Endodermal cell (in vitro differentiated cells): ENCODE results near the gene SMIM41. TPM values are rescaled to one million over a fixed set of nuclear protein-coding genes. Genes with fewer than 3 reads are reported as not detected.
A peak's percentile ranks its signal among the peaks of the same experiment; 100 is the strongest.

Experiments
- DNase-seq: peaks from one replicate; pipeline ENCODE4 v3.0.0-alpha.2; 2017
- H3K27ac ChIP-seq: 2 replicates; pipeline ENCODE4 v1.5.1; 2013; ENCODE audit warnings: mild to moderate bottlenecking, low read depth, low read length, moderate library complexity
- H3K27me3 ChIP-seq: 2 replicates; pipeline ENCODE4 v1.6.1; 2013; ENCODE audit warnings: mild to moderate bottlenecking, low read length, moderate library complexity; ENCODE audit not compliant: insufficient read depth, control insufficient read depth, poor library complexity, severe bottlenecking
- H3K36me3 ChIP-seq: 2 replicates; pipeline ENCODE4 v1.7.0; 2013; ENCODE audit warnings: mild to moderate bottlenecking, low read length, moderate library complexity; ENCODE audit not compliant: control insufficient read depth, insufficient read depth
- H3K4me1 ChIP-seq: one replicate; pipeline ENCODE4 v1.7.0; 2013; ENCODE audit warnings: low read length; ENCODE audit not compliant: control insufficient read depth, insufficient read depth
- H3K4me3 ChIP-seq: 2 replicates; pipeline ENCODE4 v1.5.1; 2013; ENCODE audit warnings: mild to moderate bottlenecking, low read length, moderate library complexity
- H3K9ac ChIP-seq: 2 replicates; pipeline ENCODE4 v1.6.1; 2013; ENCODE audit warnings: mild to moderate bottlenecking, low read length, moderate library complexity; ENCODE audit not compliant: poor library complexity, severe bottlenecking; ENCODE audit errors: extremely low read depth
- H3K9me3 ChIP-seq: 2 replicates; pipeline ENCODE4 v1.6.1; 2013; ENCODE audit warnings: mild to moderate bottlenecking, low read length, moderate library complexity; ENCODE audit not compliant: control insufficient read depth
- H3K27ac Mint-ChIP-seq: 2 replicates; pipeline ENCODE4 v1.8.0; 2020; ENCODE audit warnings: mixed read lengths
- H3K27me3 Mint-ChIP-seq: 2 replicates; pipeline ENCODE4 v1.8.0; 2021; ENCODE audit warnings: mild to moderate bottlenecking, mixed read lengths; ENCODE audit not compliant: insufficient read depth
- H3K36me3 Mint-ChIP-seq: 2 replicates; pipeline ENCODE4 v1.8.0; 2020; ENCODE audit warnings: low read depth, mixed read lengths
- H3K4me1 Mint-ChIP-seq: 2 replicates; pipeline ENCODE4 v1.8.0; 2020; ENCODE audit warnings: mixed read lengths
- H3K4me3 Mint-ChIP-seq: 2 replicates; pipeline ENCODE4 v1.8.0; 2020; ENCODE audit warnings: mild to moderate bottlenecking, moderate library complexity, mixed read lengths
- H3K9me3 Mint-ChIP-seq: 2 replicates; pipeline ENCODE4 v1.8.0; 2020; ENCODE audit warnings: mild to moderate bottlenecking, mixed read lengths
- CTCF ChIP-seq: fragments of 200-600 bp; sonication (generic); conservative IDR thresholded peaks from 2 replicates; pipeline ENCODE4 v1.5.0; 2021; ENCODE audit warnings: antibody characterized with exemption, mild to moderate bottlenecking
- WGBS, 2 experiments: methylation state at CpG; one replicate each; pipeline versions ENCODE4 v1.1.5 to v1.1.7; 2013; ENCODE audit warnings: missing lambda C conversion rate in 2 of 2, mixed read lengths in 1 of 2; ENCODE audit not compliant: insufficient coverage in 1 of 2, insufficient read length in 1 of 2; 5-methylcytosine and 5-hydroxymethylcytosine counted together
- total RNA-seq, 2 donors: library from RNA; stranded (reverse); fragmentation: NEBNext Ultra II Directional in 1 of 2; extraction: Animal tissue kit (Norgen Biotek cat#: 25700) in 1 of 2; gene quantifications; 2 replicates in 1 of 2; 3 replicates in 1 of 2; pipeline ENCODE4 v1.2.1, GENCODE V29; 2021

The SMIM41 gene
- total RNA-seq, 2 donors from 2014 or later = not detected

GRCh38 chr12:52156311-52156710 lies 76.8 kb downstream of the SMIM41 start:
- H3K36me3 ChIP-seq = no peaks in the 10 kb centered on the region
- H3K9ac ChIP-seq = no peak overlapping the region
- Mint-ChIP-seq H3K4me3 (no peak overlapping the region), H3K36me3 (no peaks in the 10 kb centered on the region), H3K27me3 (no peaks in the 10 kb centered on the region), H3K27ac (no peak overlapping the region), H3K9me3 (no peaks in the 10 kb centered on the region), H3K4me1 (no peaks in the 10 kb centered on the region)
- no peak overlapping the region for H3K4me3 ChIP-seq
- 66% methylated on average over 4 of the region's 4 CpGs; no CpG with 5 or more reads in 1 of the 2 experiments for WGBS, 2 experiments
- TF ChIP-seq CTCF = no peak
- H3K4me1 ChIP-seq = no peaks in the 10 kb centered on the region
- no peaks in the 10 kb centered on the region for H3K27me3 ChIP-seq
- DNase-seq = no peak
- H3K27ac ChIP-seq = no peak overlapping the region
- no peaks in the 10 kb centered on the region for H3K9me3 ChIP-seq

- 50 to 58% methylated on average over 7 to 15 of the region's 15 CpGs for WGBS, 2 experiments
- H3K36me3 ChIP-seq = no peaks in the 10 kb centered on the region
- peak; percentile 97 for TF ChIP-seq CTCF
- H3K9me3 ChIP-seq = no peaks in the 10 kb centered on the region
- H3K4me3 Mint-ChIP-seq = no peak overlapping the region
- no peaks in the 10 kb centered on the region for H3K9me3 Mint-ChIP-seq
- H3K27ac Mint-ChIP-seq = no peak overlapping the region
- peak; percentile 99 for DNase-seq
- no peaks in the 10 kb centered on the region for H3K27me3 ChIP-seq
- no peak overlapping the region for H3K9ac ChIP-seq
- no peaks in the 10 kb centered on the region for H3K4me1 ChIP-seq
- no peaks in the 10 kb centered on the region for H3K4me1 Mint-ChIP-seq
- no peak overlapping the region for H3K4me3 ChIP-seq
- H3K27ac ChIP-seq = no peak overlapping the region
- H3K36me3 Mint-ChIP-seq = no peaks in the 10 kb centered on the region
- H3K27me3 Mint-ChIP-seq = no peaks in the 10 kb centered on the region
Observed at GRCh38 chr12:52156757-52157565, 77.5 kb downstream of the SMIM41 start.

- Histone ChIP-seq H3K27ac (no peak overlapping the region), H3K9me3 (no peaks in the 10 kb centered on the region), H3K4me3 (no peak overlapping the region), H3K27me3 (no peaks in the 10 kb centered on the region), H3K9ac (no peak overlapping the region), H3K4me1 (no peaks in the 10 kb centered on the region), H3K36me3 (no peaks in the 10 kb centered on the region)
- no peaks in the 10 kb centered on the region for H3K9me3 Mint-ChIP-seq
- WGBS, 2 experiments = 89 to 98% methylated on average over 4 to 5 of the region's 5 CpGs
- DNase-seq = no peak
- no peaks in the 10 kb centered on the region for H3K27me3 Mint-ChIP-seq
- no peaks in the 10 kb centered on the region for H3K4me1 Mint-ChIP-seq
- H3K36me3 Mint-ChIP-seq = no peaks in the 10 kb centered on the region
- no peak overlapping the region for H3K27ac Mint-ChIP-seq
- H3K4me3 Mint-ChIP-seq = no peak overlapping the region
- no peak for TF ChIP-seq CTCF
Observed at GRCh38 chr12:52157566-52158150, 78.2 kb downstream of the SMIM41 start.

Other genes starting within 250 kb of the SMIM41 start
- 10 to 100 TPM; 10.5 to 17.7 TPM for gene FIGNL2, start 231.0 kb upstream of the SMIM41 start, total RNA-seq
- gene ANKRD33, start 191.6 kb upstream of the SMIM41 start, total RNA-seq = under 1 TPM in 1 of 2 donors, not detected in 1; 0.46 TPM
- gene ACVRL1, start 172.2 kb upstream of the SMIM41 start, total RNA-seq = under 1 TPM; 0.42 to 0.64 TPM
- gene ACVR1B, start 128.0 kb upstream of the SMIM41 start, total RNA-seq = 10 to 100 TPM; 48.6 to 59.3 TPM
- gene TAMALIN, start 72.8 kb upstream of the SMIM41 start, total RNA-seq = 1 to 10 TPM; 4.4 to 9.1 TPM
- gene NR4A1, start 28.3 kb upstream of the SMIM41 start, total RNA-seq = 10 to 100 TPM; 17.7 to 18.4 TPM
- gene ATG101, start 9.7 kb upstream of the SMIM41 start, total RNA-seq = 10 to 100 TPM; 32.1 TPM
- gene KRT80, start 112.3 kb downstream of the SMIM41 start, total RNA-seq = under 1 TPM; 0.07 to 0.09 TPM
- gene KRT7, start 153.5 kb downstream of the SMIM41 start, total RNA-seq = 1 to 10 TPM in 1 of 2 donors, not detected in 1; 1.5 TPM
- gene KRT86, start 194.9 kb downstream of the SMIM41 start, total RNA-seq = not detected
- not detected for gene KRT81, start 211.8 kb downstream of the SMIM41 start, total RNA-seq
- not detected for gene KRT83, start 241.7 kb downstream of the SMIM41 start, total RNA-seq